NCI-H2196 (cell line): ENCODE data around the gene C2CD5.
"Not testable (repeated sequence)": the region's sequence is repeated elsewhere in the genome, so short reads cannot be mapped to it uniquely, and the experiment has no call there.

ENCODE experiments used
- DNase-seq: peaks from one replicate; lab custom pipeline; 2025; ENCODE audit not compliant: unreplicated experiment; lab: John Stamatoyannopoulos, UW

C2CD5 gene

DNA sequence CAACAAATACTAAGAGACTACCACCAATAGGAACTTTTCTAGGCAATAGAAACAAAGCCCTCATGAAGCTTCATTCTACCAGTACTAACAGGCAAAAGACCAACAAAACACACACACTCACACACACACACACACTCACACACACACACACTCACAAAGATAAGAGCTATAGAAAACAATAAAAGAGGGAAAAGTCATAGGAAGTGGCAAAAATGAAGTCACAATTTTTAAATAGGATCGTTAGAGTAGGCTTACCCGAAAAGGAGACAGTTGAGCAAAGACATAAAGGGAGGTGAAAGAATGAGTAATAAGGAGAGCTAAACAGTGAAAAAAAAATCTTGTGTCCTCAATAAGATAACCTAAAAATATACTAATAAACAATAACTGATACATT, 66.5 kb downstream of the C2CD5 start:
- DNase-seq, result no peak

DNA sequence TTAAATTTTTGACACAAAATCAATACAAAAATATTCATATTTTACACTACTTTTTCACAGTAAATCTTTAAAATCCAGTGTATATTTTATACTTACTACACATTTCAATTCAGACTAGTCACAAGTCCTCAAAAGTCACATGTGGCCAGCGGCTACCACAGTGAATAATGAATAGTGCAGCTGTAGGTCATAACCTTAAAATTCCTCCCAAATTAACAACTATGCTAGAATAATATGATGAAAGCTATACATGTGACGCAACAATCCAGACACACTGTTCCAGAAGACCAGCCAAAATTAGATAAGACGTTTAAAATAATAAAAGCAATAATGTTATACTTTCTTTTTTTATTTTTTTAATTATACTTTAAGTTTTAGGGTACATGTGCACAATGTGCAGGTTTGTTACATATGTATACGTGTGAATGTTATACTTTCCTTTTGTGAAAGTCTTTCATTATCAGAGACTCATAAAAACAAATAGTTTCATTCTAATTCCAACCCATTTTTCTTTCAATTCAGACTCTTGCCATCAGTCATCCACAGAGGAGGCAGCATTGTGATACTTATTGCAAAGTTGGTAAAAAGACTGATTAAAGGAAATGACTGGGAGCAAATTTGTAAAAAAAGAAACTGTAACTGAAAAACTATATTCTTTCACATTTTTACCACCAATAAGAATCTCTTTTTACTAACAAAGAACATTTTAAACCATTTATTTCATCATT, 67.0 kb downstream of the C2CD5 start:
- no peak for DNase-seq

GRCh38 chr12:22476133-22476532, 68.2 kb downstream of the C2CD5 start:
- no peak for DNase-seq

DNA sequence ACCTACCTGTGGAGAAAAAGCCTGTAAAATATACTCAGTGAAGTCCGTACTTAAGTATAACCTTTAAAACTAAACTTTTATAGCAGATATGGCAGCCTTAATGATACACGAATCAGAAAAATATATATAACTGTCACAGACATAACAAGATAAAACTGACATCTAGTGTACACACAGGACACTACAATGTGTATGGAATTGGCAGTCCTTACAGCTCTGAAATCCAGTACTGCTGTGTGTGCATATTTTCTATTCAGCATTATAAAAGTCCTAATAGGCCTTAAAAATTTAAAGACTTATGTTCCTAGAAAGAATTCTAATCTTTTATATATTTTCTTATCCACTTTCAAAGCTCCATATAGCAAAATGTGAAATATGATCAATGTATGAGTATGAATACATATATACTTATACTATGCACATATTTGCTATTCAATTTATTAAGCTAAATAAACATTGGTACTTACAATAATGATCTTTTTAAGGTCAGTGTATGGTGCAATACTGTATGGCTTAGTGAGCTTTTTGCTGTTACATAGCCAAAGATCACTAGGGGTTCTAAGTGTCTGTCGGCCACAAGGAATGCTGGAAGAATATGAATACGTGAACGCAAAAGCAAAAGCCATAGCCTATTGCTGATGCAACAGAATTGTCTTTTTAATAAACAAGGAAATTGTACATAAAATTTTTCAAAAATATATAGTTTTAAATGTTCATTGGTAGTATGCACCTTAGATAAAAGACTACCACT, 69.2 kb downstream of the C2CD5 start:
- no peak for DNase-seq

- DNase-seq, result no peak
Observed at GRCh38 chr12:22473212-22473611, 71.1 kb downstream of the C2CD5 start.

DNA sequence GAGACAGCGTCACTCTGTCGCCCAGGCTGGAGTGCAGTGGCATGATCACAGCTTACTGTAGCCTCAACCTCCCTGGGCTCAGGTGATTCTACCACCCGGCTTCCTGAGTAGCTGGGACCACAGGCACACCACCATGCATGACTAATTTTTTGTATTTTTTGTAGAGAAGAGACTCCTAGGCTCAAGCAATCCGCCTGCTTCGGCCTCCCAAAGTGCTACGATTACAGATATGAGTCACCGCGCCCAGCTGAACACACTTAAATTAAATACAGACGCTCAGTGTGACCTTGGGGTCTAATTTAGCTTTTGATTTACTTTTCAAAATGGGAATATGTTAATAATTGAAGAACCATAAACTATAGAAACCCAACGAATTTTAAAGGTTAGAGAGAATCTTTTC, 77.2 kb downstream of the C2CD5 start:
- no peak for DNase-seq

DNA sequence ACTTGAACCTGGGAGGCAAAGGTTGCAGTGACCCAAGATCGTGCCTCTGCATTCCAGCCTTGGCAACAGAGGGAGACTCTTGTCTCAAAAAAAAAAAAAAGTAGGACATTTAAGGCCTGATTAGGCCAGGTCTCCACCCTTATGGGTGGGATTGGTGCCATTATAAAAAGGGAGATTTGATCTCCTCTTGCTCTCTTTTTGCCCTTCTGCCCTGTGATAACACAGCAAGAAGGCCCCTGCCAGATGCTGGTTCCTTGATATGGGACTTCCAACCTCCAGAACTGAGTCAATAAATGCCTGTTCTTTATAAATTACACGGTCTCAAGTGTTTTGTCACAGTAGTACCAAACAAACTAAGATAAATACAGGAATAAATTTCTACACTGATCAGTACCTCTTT, 81.0 kb downstream of the C2CD5 start:
- no peak for DNase-seq

- no peak for DNase-seq
Observed at GRCh38 chr12:22461786-22462185, 82.6 kb downstream of the C2CD5 start.

GRCh38 chr12:22459838-22460490, 84.4 kb downstream of the C2CD5 start:
- peak; percentile 88 for DNase-seq

DNA sequence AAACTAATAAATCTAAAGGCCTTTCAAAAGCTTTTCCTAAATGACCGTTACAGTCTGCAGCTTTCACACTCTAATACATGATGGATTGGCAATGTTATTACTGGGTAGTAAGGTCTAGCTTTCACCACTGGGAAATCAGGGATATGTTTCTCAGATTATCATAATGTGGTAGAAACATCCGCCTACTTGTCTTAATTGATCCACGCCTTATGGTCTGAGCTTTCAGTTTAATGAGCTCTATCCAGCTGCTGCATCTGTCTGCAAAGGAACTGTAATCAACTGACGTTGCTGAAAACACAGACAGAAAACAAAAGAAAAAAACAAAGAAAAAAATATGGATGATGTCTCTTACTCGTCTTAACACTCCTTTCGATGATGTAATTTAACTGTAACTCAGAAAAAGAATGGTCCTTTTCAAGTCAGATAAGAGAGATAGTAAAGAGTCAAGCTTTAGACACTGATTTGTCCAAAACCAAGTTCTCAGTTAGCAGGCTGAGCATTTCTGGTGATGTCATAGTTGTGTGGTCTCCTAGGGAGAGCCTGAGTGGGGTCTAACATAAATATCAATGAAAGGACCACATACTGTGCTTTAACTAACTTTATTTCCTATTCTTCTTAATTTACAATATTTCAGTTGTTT, 85.9 kb downstream of the C2CD5 start:
- DNase-seq, result no peak

DNA sequence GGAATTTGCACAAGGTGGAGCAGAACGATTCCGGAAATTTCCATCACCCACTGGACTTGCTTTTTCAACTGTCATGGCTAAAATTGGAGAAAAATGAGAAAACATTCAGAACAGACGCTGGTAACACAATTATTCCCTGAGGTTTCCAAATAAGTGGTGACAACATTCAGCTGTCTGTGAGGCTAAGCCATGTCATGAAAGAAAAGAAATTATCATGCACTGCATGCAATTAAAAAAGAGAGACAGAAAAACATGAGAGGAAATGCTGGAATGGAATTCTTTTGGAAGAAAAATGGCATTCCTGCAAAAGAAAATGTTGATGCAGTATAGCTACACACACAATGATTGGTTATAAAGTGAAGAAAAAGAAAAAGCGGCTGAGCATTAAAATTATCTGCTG, 87.3 kb downstream of the C2CD5 start:
- no peak for DNase-seq

- no peak for DNase-seq
Observed at GRCh38 chr12:22453511-22453910, 90.8 kb downstream of the C2CD5 start.

GRCh38 chr12:22447223-22447622, 97.1 kb downstream of the C2CD5 start:
- DNase-seq, result no peak

GRCh38 chr12:22444317-22444665, 100.1 kb downstream of the C2CD5 start:
- DNase-seq, result not testable (repeated sequence)

GRCh38 chr12:22443379-22444316, 100.7 kb downstream of the C2CD5 start:
- peak; percentile 94 for DNase-seq

DNA sequence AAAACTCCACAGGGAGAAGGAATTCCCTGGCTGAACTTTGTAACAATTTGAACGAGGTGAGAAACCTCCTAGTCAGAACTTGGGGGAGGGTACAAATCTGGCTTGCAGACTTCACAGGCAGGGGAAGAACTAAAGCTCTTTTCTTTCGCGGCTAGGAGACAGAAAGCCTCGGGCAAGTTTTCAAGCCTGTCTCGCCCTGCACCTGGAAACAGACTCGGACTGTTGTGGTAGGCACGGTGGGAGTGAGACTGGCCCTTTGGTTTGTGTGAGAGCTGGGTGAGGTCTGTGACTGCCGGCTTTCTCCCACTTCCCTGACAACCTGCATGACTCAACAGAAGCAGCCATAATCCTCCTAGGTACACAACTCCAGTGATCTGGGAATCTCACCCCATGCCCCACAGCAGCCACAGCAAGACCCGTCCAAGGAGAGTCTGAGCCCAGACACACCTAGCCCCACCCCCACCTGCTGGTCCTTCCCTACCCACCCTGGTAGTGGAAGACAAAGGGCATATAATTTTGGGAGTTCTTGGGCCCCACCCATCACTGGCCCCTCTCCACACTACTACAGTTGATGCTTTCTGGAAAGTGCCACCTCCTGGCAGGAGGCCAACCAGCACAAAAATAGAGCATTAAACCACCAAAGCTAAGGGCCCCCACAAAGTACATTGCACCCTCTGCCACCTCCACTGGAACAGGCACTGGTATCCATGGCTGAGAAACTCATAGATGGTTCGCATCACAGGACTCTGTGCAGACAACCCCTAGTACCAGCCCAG, 107.1 kb downstream of the C2CD5 start:
- DNase-seq, result no peak

GRCh38 chr12:22435583-22435982, 108.8 kb downstream of the C2CD5 start:
- DNase-seq, result no peak

- DNase-seq, result no peak
Observed at GRCh38 chr12:22431693-22432251, 112.6 kb downstream of the C2CD5 start.

GRCh38 chr12:22416801-22417200, 127.5 kb downstream of the C2CD5 start:
- peak; percentile 32 for DNase-seq
